AG09309 (cell line): Measurements from ENCODE around the gene KCNK2.

Source experiments
- DNase-seq: peaks from one replicate; pipeline ENCODE4 v3.0.0-alpha.2; 2010; ENCODE audit warnings: low read depth
- H3K4me3 ChIP-seq: 2 replicates; pipeline ENCODE4 v1.5.1; 2011; ENCODE audit warnings: mild to moderate bottlenecking, low read depth, low read length, moderate library complexity; ENCODE audit not compliant: control insufficient read depth
- CTCF ChIP-seq: IDR thresholded peaks from 2 replicates; pipeline ENCODE4 v1.5.1; 2011; ENCODE audit warnings: mild to moderate bottlenecking, low read depth, low read length, inconsistent platforms; ENCODE audit not compliant: insufficient read depth, control insufficient read depth; ENCODE audit errors: missing control alignments

KCNK2 gene

DNA sequence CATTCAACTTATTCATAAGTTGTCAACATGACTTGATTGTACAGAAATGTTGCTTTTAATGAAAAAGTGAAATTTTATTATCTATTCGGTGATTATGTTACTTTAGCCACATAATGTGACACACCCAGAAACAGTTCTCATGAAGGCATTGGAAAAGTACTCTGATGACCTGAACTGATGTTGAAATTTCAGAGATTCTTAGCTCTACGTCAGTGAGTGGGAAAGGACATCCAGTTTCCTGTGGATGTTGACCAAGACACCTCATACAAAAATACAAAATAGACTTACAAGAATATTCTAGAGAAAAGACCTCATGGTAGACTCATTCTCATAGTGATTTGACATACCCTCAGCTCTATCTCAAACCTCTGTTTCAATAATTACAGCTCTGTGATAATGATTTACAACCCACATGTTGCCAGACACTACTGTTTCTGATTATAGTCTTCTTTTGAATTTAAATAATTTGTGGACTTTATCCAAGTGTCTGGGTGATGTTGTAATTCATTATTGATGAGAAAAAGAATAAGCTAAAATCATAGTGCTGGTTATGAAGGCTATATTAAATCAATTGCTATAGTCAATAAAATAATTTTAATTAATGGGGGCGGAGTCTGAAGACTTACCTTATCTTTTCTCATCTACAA lies 37.3 kb downstream of the KCNK2 start:
- no peak for TF ChIP-seq CTCF
- DNase-seq, result no peak
- no peak overlapping the region for H3K4me3 ChIP-seq

GRCh38 chr1:215128504-215128903 lies 46.0 kb downstream of the KCNK2 start:
- H3K4me3 ChIP-seq, result no peak overlapping the region
- no peak for TF ChIP-seq CTCF
- no peak for DNase-seq

DNA sequence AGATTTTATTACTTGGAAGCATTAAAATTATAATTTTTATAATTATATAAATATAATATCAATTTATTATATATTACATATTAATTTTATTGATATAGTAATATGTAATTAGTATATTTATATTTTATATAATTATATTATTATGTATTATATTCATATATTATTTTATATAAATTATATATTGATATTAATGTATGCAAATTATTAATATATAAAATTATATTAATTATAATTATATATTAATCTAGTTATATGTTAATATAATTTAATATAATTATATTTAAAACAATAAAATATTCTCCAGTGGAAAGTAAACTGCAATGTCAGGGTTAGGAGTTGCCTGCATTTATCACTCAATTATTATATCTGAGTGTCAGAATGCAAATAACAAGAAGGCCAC lies 48.8 kb downstream of the KCNK2 start:
- no peak for TF ChIP-seq CTCF
- H3K4me3 ChIP-seq, result no peak overlapping the region
- DNase-seq, result no peak

- no peak overlapping the region for H3K4me3 ChIP-seq
- TF ChIP-seq CTCF, result no peak
Observed at GRCh38 chr1:215132156-215132555, 49.6 kb downstream of the KCNK2 start.

GRCh38 chr1:215133532-215133931 lies 51.0 kb downstream of the KCNK2 start:
- no peak for TF ChIP-seq CTCF
- no peak for DNase-seq
- H3K4me3 ChIP-seq, result no peak overlapping the region

More at GRCh38 chr1:215132156-215132555, 49.6 kb downstream of the KCNK2 start:
- no peak for DNase-seq

DNA sequence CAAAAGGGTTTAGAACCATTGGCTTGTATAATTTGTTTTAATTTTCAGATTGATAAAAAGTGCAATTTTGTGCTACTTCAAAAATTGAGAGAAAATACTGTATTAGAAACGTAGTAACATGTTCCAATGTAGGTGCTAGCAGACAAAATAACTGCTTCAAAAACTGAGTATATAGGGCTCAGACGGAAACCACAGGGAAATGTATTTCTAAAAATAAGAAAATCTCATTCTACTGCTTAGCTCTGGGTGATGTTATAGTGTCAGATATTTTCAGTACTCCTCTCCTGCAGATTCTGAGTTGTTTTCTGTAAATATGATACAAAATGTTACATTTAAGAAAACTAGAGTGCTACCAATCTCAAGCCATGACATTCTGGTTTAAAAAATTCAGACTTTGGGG lies 55.4 kb downstream of the KCNK2 start:
- DNase-seq, result no peak
- H3K4me3 ChIP-seq, result no peak overlapping the region
- TF ChIP-seq CTCF, result no peak

GRCh38 chr1:215140135-215140534 lies 57.6 kb downstream of the KCNK2 start:
- TF ChIP-seq CTCF, result no peak
- no peak for DNase-seq
- no peak overlapping the region for H3K4me3 ChIP-seq
